HG02870 (cell line): Measurements from ENCODE around the gene TEDC1.

Experiments
- ATAC-seq: cut with Tn5 transposase; IDR thresholded peaks from one replicate; pipeline ENCODE4 v1.9.1; 2021; ENCODE audit warnings: mild to moderate bottlenecking, moderate library complexity; ENCODE audit not compliant: unreplicated experiment

Gene TEDC1

GRCh38 chr14:105517096-105517495 lies 26.1 kb downstream of the TEDC1 start:
- no peak for ATAC-seq

GRCh38 chr14:105519946-105520698 lies 29.1 kb downstream of the TEDC1 start:
- ATAC-seq = no peak

GRCh38 chr14:105525326-105525725 lies 34.3 kb downstream of the TEDC1 start:
- no peak for ATAC-seq

- ATAC-seq = no peak
Measured at GRCh38 chr14:105525861-105526775, 35.1 kb downstream of the TEDC1 start, which contains the start of gene TMEM121. Gene TMEM121, plus strand, starts transcription at chr14:105526583. Its CDS starts 2,252 bp downstream, at chr14:105528835.

- no peak for ATAC-seq
Measured at GRCh38 chr14:105526776-105527380, 35.8 kb downstream of the TEDC1 start.

GRCh38 chr14:105527381-105527825 lies 36.4 kb downstream of the TEDC1 start:
- no peak for ATAC-seq

GRCh38 chr14:105527826-105528585 lies 37.0 kb downstream of the TEDC1 start:
- ATAC-seq = no peak

- ATAC-seq = no peak
Measured at GRCh38 chr14:105528586-105529318, 37.7 kb downstream of the TEDC1 start.

GRCh38 chr14:105529319-105529568 lies 38.2 kb downstream of the TEDC1 start:
- no peak for ATAC-seq

- ATAC-seq = no peak
Measured at GRCh38 chr14:105529569-105530284, 38.7 kb downstream of the TEDC1 start.

- no peak for ATAC-seq
Measured at GRCh38 chr14:105530285-105531087, 39.4 kb downstream of the TEDC1 start.

- no peak for ATAC-seq
Measured at GRCh38 chr14:105531088-105531893, 40.2 kb downstream of the TEDC1 start.

GRCh38 chr14:105531894-105532623 lies 41.0 kb downstream of the TEDC1 start:
- no peak for ATAC-seq

GRCh38 chr14:105532735-105533141 lies 41.7 kb downstream of the TEDC1 start:
- ATAC-seq = no peak

GRCh38 chr14:105533391-105533790 lies 42.3 kb downstream of the TEDC1 start:
- ATAC-seq = no peak

GRCh38 chr14:105533811-105534498 lies 42.9 kb downstream of the TEDC1 start:
- ATAC-seq = no peak

- no peak for ATAC-seq
Measured at GRCh38 chr14:105534586-105534985, 43.5 kb downstream of the TEDC1 start.
